DND-41 (cell line): Measurements from ENCODE around the gene ZFP82.

Source experiments
- ATAC-seq: fragments of 200-7000 bp; cut with Tn5 transposase; 3 replicates; pipeline ENCODE4 v1.9.1; 2021; ENCODE audit warnings: low read depth; ENCODE audit not compliant: insufficient read depth
- DNase-seq: peaks from one replicate; pipeline ENCODE4 v3.0.0-alpha.2; 2020
- H2AFZ ChIP-seq: 2 replicates; pipeline ENCODE4 v1.6.0; 2012; ENCODE audit warnings: low read depth, low read length
- H3K27ac ChIP-seq: 2 replicates; pipeline ENCODE4 v1.5.1; 2012; ENCODE audit warnings: low read length, inconsistent platforms
- H3K27me3 ChIP-seq: fragments of 200-600 bp; sonication (generic); 2 replicates; pipeline ENCODE4 v1.6.0; 2012; ENCODE audit warnings: low read length, mild to moderate bottlenecking, inconsistent platforms; ENCODE audit not compliant: insufficient read depth, poor library complexity
- H3K36me3 ChIP-seq: 2 replicates; pipeline ENCODE4 v1.5.1; 2012; ENCODE audit warnings: low read length, inconsistent platforms; ENCODE audit not compliant: insufficient read depth
- H3K4me1 ChIP-seq: 2 replicates; pipeline ENCODE4 v1.5.1; 2012; ENCODE audit warnings: mild to moderate bottlenecking, low read length; ENCODE audit not compliant: insufficient read depth
- H3K4me2 ChIP-seq: 2 replicates; pipeline ENCODE4 v1.6.0; 2012; ENCODE audit warnings: mild to moderate bottlenecking, moderate library complexity, low read length, inconsistent platforms; ENCODE audit not compliant: insufficient read depth
- H3K4me3 ChIP-seq, 2 experiments: fragments of 200-600 bp in 1 of 2; shearing (Covaris generic) in 1 of 2; 2 replicates each; pipeline ENCODE4 v1.5.1; 2012 to 2016; ENCODE audit warnings: inconsistent platforms in 2 of 2, low read length in 2 of 2, mild to moderate bottlenecking in 2 of 2, low read depth in 1 of 2, moderate library complexity in 1 of 2
- H3K79me2 ChIP-seq: 2 replicates; pipeline ENCODE4 v1.6.0; 2012; ENCODE audit warnings: low read length, inconsistent platforms; ENCODE audit not compliant: insufficient read depth
- H3K9ac ChIP-seq: 2 replicates; pipeline ENCODE4 v1.6.0; 2012; ENCODE audit warnings: low read depth, mild to moderate bottlenecking, inconsistent platforms, low read length, moderate library complexity
- H3K9me3 ChIP-seq: 2 replicates; pipeline ENCODE4 v1.5.1; 2012; ENCODE audit warnings: low read length, moderate library complexity, mild to moderate bottlenecking, inconsistent platforms; ENCODE audit not compliant: insufficient read depth, severe bottlenecking
- H4K20me1 ChIP-seq: 2 replicates; pipeline ENCODE4 v1.6.0; 2012; ENCODE audit warnings: low read length; ENCODE audit not compliant: insufficient read depth
- CTCF ChIP-seq: IDR thresholded peaks from 2 replicates; pipeline ENCODE4 v1.5.1; 2012; ENCODE audit warnings: borderline replicate concordance, low read length, moderate library complexity, mild to moderate bottlenecking; ENCODE audit not compliant: poor library complexity, severe bottlenecking; ENCODE audit errors: extremely low read depth
- EZH2 ChIP-seq: IDR thresholded peaks from 3 replicates; pipeline ENCODE4 v1.6.1; 2012; ENCODE audit warnings: borderline replicate concordance, low read depth, mild to moderate bottlenecking, moderate library complexity, low read length, inconsistent platforms; ENCODE audit not compliant: severe bottlenecking

The ZFP82 gene

DNA sequence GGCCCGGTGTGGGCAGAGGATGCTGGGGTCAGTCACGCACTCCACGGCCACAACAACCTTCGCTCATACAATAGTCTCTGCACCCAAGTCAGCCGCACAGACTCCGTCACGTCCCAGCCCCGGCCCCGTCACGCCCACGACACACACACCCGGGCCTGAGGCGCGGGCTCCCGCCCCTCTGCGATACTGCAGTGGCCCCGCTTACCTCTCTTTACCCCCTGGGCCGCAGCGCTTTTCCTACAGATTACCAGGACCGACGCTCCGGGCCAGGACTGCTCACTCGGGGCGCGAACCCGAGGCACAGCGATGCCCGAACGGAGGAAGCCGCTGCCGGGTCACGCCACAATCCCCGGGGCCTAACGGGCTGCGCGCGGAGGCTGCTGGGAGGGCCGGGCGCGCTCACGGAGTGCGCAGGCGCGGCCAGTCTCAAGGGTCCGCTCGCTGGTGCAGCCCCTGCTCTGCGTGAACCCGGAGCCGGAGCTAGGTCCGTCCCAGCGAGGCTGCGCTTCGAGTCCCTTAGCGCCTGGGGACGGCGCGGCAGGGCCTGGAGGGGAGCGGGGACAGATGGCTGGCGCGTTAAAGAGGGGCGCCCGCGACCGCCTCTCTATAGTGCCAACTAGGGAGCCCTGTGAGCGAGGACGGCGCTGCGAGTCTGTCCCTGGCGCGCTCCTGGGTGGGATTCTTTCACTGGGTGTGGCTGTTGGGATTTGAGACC, at the start of gene ZFP82:
Gene ZFP82, minus strand, starts transcription at position 358 of the 715 bp plus-strand sequence. CDS start 8,855 bp downstream, outside the sequence.
- peaks cover 51% of the 10 kb centered on the region for H3K79me2 ChIP-seq
- peak within 1 kb of the TSS; percentile 92 for H3K27ac ChIP-seq
- peak within 1 kb of the TSS; percentile 72 to 89 for H3K4me3 ChIP-seq

DNA sequence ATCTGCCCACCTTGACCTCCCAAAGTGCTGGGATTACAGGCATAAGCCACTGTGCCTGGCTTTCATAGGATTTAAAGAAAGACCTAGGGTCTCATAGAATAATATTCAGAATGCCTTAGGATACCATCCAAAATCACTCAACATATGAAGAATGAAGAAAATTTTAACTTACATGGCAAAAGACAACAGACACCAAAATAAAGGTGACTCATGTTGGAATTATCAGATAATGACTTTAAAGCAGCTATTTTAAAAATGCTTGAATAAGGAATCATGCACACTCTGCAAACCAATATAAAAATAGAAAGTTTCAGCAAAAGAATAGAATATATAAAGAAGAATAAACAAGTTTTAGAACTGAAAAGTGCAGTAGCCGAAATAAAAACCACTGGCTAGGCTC, 41.6 kb upstream of the ZFP82 start:
- peaks cover 15% of the 10 kb centered on the region; the same call in 1 of the 2 replicates for H3K36me3 ChIP-seq

More for the DNA sequence above, at the start of gene ZFP82:
- Histone ChIP-seq H3K4me1 (peaks cover 32% of the 10 kb centered on the region), H3K36me3 (peaks cover 31% of the 10 kb centered on the region), H4K20me1 (0 out of 2 replicates have a peak, but pooled peaks cover 2% of the 10 kb centered on the region), H2AFZ (peak within 1 kb of the TSS; percentile 92), H3K9ac (peak within 1 kb of the TSS; percentile 88), H3K27me3 (no peaks in the 10 kb centered on the region), H3K4me2 (peak within 1 kb of the TSS; percentile 91), H3K9me3 (peaks cover 4% of the 10 kb centered on the region)
- TF ChIP-seq CTCF = no peak
- DNase-seq = peak; percentile 90
- ATAC-seq = peak; percentile 94

DNA sequence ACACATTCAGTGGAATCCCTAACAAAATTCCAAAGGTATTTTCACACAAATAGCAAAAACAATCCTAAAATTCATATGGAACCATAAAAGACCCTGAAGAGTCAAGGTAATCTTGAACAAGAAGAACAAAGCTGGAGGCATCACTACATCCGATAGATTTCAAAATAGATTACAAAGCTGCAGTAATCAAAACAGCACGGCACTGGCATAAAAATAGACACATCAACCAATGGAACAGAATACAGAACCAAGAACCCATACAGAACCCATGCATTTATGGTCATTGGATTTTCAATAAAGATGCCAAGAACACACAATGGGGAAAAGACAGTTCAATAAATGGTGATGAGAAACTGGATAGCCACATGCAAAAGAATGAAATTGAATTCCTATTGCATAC, 38.4 kb upstream of the ZFP82 start:
- no peak for ATAC-seq
- no peaks in the 10 kb centered on the region for H4K20me1 ChIP-seq

More for the DNA sequence above, 41.6 kb upstream of the ZFP82 start:
- Histone ChIP-seq H3K4me2 (no peak overlapping the region), H3K9ac (no peak overlapping the region), H3K27ac (no peak overlapping the region), H3K27me3 (no peaks in the 10 kb centered on the region), H4K20me1 (no peaks in the 10 kb centered on the region), H3K9me3 (peaks cover 7% of the 10 kb centered on the region), H3K4me3 (no peak overlapping the region), H2AFZ (no peak overlapping the region), H3K79me2 (no peaks in the 10 kb centered on the region), H3K4me1 (no peaks in the 10 kb centered on the region)
- DNase-seq (no peak), ATAC-seq (no peak)
- TF ChIP-seq CTCF (no peak), EZH2 (no peak)

More for the DNA sequence above, 38.4 kb upstream of the ZFP82 start:
- no peak for TF ChIP-seq EZH2
- TF ChIP-seq CTCF = no peak
- DNase-seq = no peak
- Histone ChIP-seq H3K27me3 (no peaks in the 10 kb centered on the region), H3K4me1 (no peaks in the 10 kb centered on the region), H3K4me3 (no peak overlapping the region), H3K9me3 (peaks cover 12% of the 10 kb centered on the region), H3K4me2 (no peak overlapping the region), H3K9ac (no peak overlapping the region), H3K79me2 (no peaks in the 10 kb centered on the region), H3K36me3 (peaks cover 34% of the 10 kb centered on the region; the same call in 1 of the 2 replicates), H2AFZ (no peak overlapping the region), H3K27ac (no peak overlapping the region)
